Neural progenitor cell (in vitro differentiated cells): ENCODE results near the gene PTPRK.

Source experiments
- CTCF ChIP-seq: fragments of 200-600 bp; sonication (generic); IDR thresholded peaks from 2 replicates; pipeline ENCODE4 v1.5.1; 2017; ENCODE audit warnings: antibody characterized with exemption, mild to moderate bottlenecking
- EZH2 ChIP-seq: fragments of 200-600 bp; sonication (generic); IDR thresholded peaks from 2 replicates; pipeline ENCODE4 v1.6.1; 2017; ENCODE audit warnings: antibody characterized with exemption, mild to moderate bottlenecking, moderate library complexity

- no peak for TF ChIP-seq CTCF
- TF ChIP-seq EZH2, result no peak
Observed at GRCh38 chr6:128117916-128118315, 402.5 kb downstream of the PTPRK start.
